Neural cell (in vitro differentiated cells): ENCODE data around the gene PLEKHG5.

ENCODE experiments used
- POLR2AphosphoS5 ChIP-seq: IDR thresholded peaks from 2 replicates; pipeline ENCODE4 v1.6.1; 2012
- RAD21 ChIP-seq: fragments of 450-650 bp; conservative IDR thresholded peaks from 2 replicates; pipeline ENCODE4 v1.6.1; 2014; ENCODE audit warnings: antibody characterized with exemption, mild to moderate bottlenecking, moderate library complexity
- REST ChIP-seq: IDR thresholded peaks from 2 replicates; pipeline ENCODE4 v1.6.1; 2012; ENCODE audit warnings: borderline replicate concordance
- TF ChIP-seq, protein P1 (sequence below): fragments of 450-650 bp; IDR thresholded peaks from 2 replicates; pipeline ENCODE4 v1.5.1; 2014; ENCODE audit warnings: antibody characterized with exemption, mild to moderate bottlenecking, moderate library complexity; ENCODE audit not compliant: poor library complexity, severe bottlenecking

DNA sequence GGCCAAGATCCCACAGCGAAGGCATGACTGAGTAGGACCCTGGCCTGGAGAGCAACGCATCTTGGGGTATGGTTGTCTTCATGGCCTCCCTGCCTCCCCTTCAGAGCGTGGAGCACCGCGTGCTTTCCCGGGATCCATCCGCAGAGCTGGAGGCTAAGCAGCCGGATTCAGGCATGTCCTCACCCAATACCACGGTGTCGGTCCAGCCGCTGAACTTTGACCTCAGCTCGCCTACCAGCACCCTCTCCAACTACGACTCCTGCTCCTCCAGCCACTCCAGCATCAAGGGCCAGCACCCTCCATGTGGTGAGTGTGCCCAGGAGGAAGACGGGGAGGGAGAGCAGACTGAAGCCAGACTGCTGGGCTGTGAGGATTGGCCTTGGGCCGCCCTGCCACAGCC is 47.1 kb downstream of the PLEKHG5 start:
- TF ChIP-seq POLR2AphosphoS5 (no peak), RAD21 (no peak), REST (no peak)
- TF ChIP-seq, protein P1, sequence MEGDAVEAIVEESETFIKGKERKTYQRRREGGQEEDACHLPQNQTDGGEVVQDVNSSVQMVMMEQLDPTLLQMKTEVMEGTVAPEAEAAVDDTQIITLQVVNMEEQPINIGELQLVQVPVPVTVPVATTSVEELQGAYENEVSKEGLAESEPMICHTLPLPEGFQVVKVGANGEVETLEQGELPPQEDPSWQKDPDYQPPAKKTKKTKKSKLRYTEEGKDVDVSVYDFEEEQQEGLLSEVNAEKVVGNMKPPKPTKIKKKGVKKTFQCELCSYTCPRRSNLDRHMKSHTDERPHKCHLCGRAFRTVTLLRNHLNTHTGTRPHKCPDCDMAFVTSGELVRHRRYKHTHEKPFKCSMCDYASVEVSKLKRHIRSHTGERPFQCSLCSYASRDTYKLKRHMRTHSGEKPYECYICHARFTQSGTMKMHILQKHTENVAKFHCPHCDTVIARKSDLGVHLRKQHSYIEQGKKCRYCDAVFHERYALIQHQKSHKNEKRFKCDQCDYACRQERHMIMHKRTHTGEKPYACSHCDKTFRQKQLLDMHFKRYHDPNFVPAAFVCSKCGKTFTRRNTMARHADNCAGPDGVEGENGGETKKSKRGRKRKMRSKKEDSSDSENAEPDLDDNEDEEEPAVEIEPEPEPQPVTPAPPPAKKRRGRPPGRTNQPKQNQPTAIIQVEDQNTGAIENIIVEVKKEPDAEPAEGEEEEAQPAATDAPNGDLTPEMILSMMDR = no peak
